Stimulated activated naive CD8-positive, alpha-beta T cell treated with anti-CD3 and anti-CD28 coated beads, Interleukin-15, amount 100 ng/mL, for 72 hours (primary cell): ENCODE results near the gene DPP7.

Experiments used
- ATAC-seq: fragments of 150-1000 bp; cut with Tn5 transposase; 2 replicates; pipeline ENCODE4 v1.10.0; 2021; ENCODE audit warnings: mild to moderate bottlenecking, moderate library complexity
- DNase-seq, 2 donors: peaks; one replicate each; pipeline ENCODE4 v3.0.0; 2021 to 2022
- H3K27ac Mint-ChIP-seq, 2 donors: one replicate each; pipeline ENCODE4 v1.8.0; 2022; ENCODE audit warnings: mild to moderate bottlenecking in 2 of 2, mixed read lengths in 2 of 2, moderate library complexity in 2 of 2
- H3K27me3 Mint-ChIP-seq: one replicate; pipeline ENCODE4 v1.8.0; 2022; ENCODE audit warnings: mixed read lengths
- H3K4me1 Mint-ChIP-seq: one replicate; pipeline ENCODE4 v1.8.0; 2022; ENCODE audit warnings: mild to moderate bottlenecking, mixed read lengths
- H3K4me3 Mint-ChIP-seq, 2 donors: one replicate each; pipeline ENCODE4 v1.8.0; 2022; ENCODE audit warnings: mild to moderate bottlenecking in 2 of 2, mixed read lengths in 2 of 2, moderate library complexity in 1 of 2
- H3K9me3 Mint-ChIP-seq, 2 donors: one replicate each; pipeline ENCODE4 v1.8.0; 2022; ENCODE audit warnings: mixed read lengths in 2 of 2

The DPP7 gene

GRCh38 chr9:137114613-137115393 lies at the start of gene DPP7:
Gene DPP7, minus strand, starts transcription at chr9:137114733. Its CDS starts 20 bp downstream, at chr9:137114713.
- peak within 1 kb of the TSS; percentile 82 to 85 for H3K4me3 Mint-ChIP-seq
- no peaks in the 10 kb centered on the region for H3K27me3 Mint-ChIP-seq
- no peaks in the 10 kb centered on the region for H3K9me3 Mint-ChIP-seq
- H3K4me1 Mint-ChIP-seq = peaks cover 28% of the 10 kb centered on the region
- H3K27ac Mint-ChIP-seq = peak within 1 kb of the TSS; percentile 69 to 97
- DNase-seq (peak; percentile 76 to 80), ATAC-seq (peak; percentile 84)

- Mint-ChIP-seq H3K27me3 (peaks cover 83% of the 10 kb centered on the region), H3K4me3 (peak overlapping the region in 1 of 2 donors; percentile 36)
Measured at GRCh38 chr9:137163805-137164204, 49.3 kb upstream of the DPP7 start.

GRCh38 chr9:137163365-137163715 lies 48.8 kb upstream of the DPP7 start:
- Mint-ChIP-seq H3K9me3 (no peaks in the 10 kb centered on the region), H3K4me3 (peak overlapping the region; percentile 19 to 36), H3K27me3 (peaks cover 83% of the 10 kb centered on the region), H3K27ac (no peak overlapping the region), H3K4me1 (peaks cover 19% of the 10 kb centered on the region)
- ATAC-seq (no peak), DNase-seq (no peak)

More at GRCh38 chr9:137163805-137164204, 49.3 kb upstream of the DPP7 start:
- DNase-seq (no peak), ATAC-seq (no peak)
- Mint-ChIP-seq H3K9me3 (no peaks in the 10 kb centered on the region), H3K4me1 (peaks cover 18% of the 10 kb centered on the region), H3K27ac (no peak overlapping the region)

- Mint-ChIP-seq H3K4me3 (peak overlapping the region in 1 of 2 donors; percentile 36), H3K9me3 (no peaks in the 10 kb centered on the region), H3K27ac (no peak overlapping the region), H3K27me3 (peaks cover 87% of the 10 kb centered on the region), H3K4me1 (peaks cover 25% of the 10 kb centered on the region)
- DNase-seq (no peak), ATAC-seq (no peak)
Measured at GRCh38 chr9:137162505-137163364, 48.2 kb upstream of the DPP7 start.

GRCh38 chr9:137161558-137162486 lies 47.3 kb upstream of the DPP7 start:
- Mint-ChIP-seq H3K4me3 (peak overlapping the region; percentile 33 to 35), H3K4me1 (peaks cover 33% of the 10 kb centered on the region), H3K27me3 (peaks cover 93% of the 10 kb centered on the region), H3K9me3 (no peaks in the 10 kb centered on the region), H3K27ac (no peak overlapping the region)
- DNase-seq = no peak
- no peak for ATAC-seq

- Mint-ChIP-seq H3K4me3 (no peak overlapping the region), H3K27ac (no peak overlapping the region), H3K27me3 (peaks cover 93% of the 10 kb centered on the region), H3K9me3 (no peaks in the 10 kb centered on the region), H3K4me1 (peaks cover 41% of the 10 kb centered on the region)
- ATAC-seq (no peak), DNase-seq (no peak)
Measured at GRCh38 chr9:137160716-137161557, 46.4 kb upstream of the DPP7 start.

GRCh38 chr9:137160054-137160425 lies 45.5 kb upstream of the DPP7 start:
- peaks cover 43% of the 10 kb centered on the region for H3K4me1 Mint-ChIP-seq
- no peak overlapping the region for H3K27ac Mint-ChIP-seq
- H3K4me3 Mint-ChIP-seq = no peak overlapping the region
- ATAC-seq (no peak), DNase-seq (no peak)
- H3K27me3 Mint-ChIP-seq = peaks cover 93% of the 10 kb centered on the region
- H3K9me3 Mint-ChIP-seq = no peaks in the 10 kb centered on the region

GRCh38 chr9:137159105-137160053 lies 44.8 kb upstream of the DPP7 start:
- Mint-ChIP-seq H3K9me3 (no peaks in the 10 kb centered on the region), H3K27ac (no peak overlapping the region), H3K4me3 (no peak overlapping the region), H3K27me3 (peaks cover 92% of the 10 kb centered on the region), H3K4me1 (peaks cover 43% of the 10 kb centered on the region)
- ATAC-seq (no peak), DNase-seq (no peak)

- Mint-ChIP-seq H3K4me3 (no peak overlapping the region), H3K4me1 (peaks cover 43% of the 10 kb centered on the region), H3K27me3 (peaks cover 86% of the 10 kb centered on the region), H3K9me3 (no peaks in the 10 kb centered on the region), H3K27ac (no peak overlapping the region)
- DNase-seq (no peak), ATAC-seq (no peak)
Measured at GRCh38 chr9:137158625-137159024, 44.1 kb upstream of the DPP7 start.

- DNase-seq (no peak), ATAC-seq (no peak)
- Mint-ChIP-seq H3K27me3 (peaks cover 78% of the 10 kb centered on the region), H3K27ac (peak overlapping the region in 1 of 2 donors; percentile 46), H3K4me3 (peak overlapping the region in 1 of 2 donors; percentile 46), H3K4me1 (peaks cover 43% of the 10 kb centered on the region), H3K9me3 (no peaks in the 10 kb centered on the region)
Measured at GRCh38 chr9:137157618-137158415, 43.3 kb upstream of the DPP7 start.

- peak overlapping the region; percentile 73 to 77 for H3K4me3 Mint-ChIP-seq
- ATAC-seq (peak; percentile 71), DNase-seq (peak; percentile 65 to 67)
- peaks cover 72% of the 10 kb centered on the region for H3K27me3 Mint-ChIP-seq
- H3K27ac Mint-ChIP-seq = no peak overlapping the region
- H3K9me3 Mint-ChIP-seq = no peaks in the 10 kb centered on the region
- H3K4me1 Mint-ChIP-seq = peaks cover 44% of the 10 kb centered on the region
Measured at GRCh38 chr9:137156567-137157375, 42.2 kb upstream of the DPP7 start.

GRCh38 chr9:137152844-137153405 lies 38.4 kb upstream of the DPP7 start:
- no peak overlapping the region for H3K27ac Mint-ChIP-seq
- peaks cover 44% of the 10 kb centered on the region for H3K27me3 Mint-ChIP-seq
- ATAC-seq = no peak
- peaks cover 42% of the 10 kb centered on the region for H3K4me1 Mint-ChIP-seq
- H3K9me3 Mint-ChIP-seq = no peaks in the 10 kb centered on the region
- H3K4me3 Mint-ChIP-seq = no peak overlapping the region
- no peak for DNase-seq
